Right cardiac atrium (tissue), 5 donors: ENCODE results near the gene RRN3. TPM values are rescaled to one million over a fixed set of nuclear protein-coding genes. Genes with fewer than 3 reads are reported as not detected.
A peak's percentile ranks its signal among the peaks of the same experiment; 100 is the strongest.
"Not testable (repeated sequence)": the region's sequence is repeated elsewhere in the genome, so short reads cannot be mapped to it uniquely, and the experiment has no call there.

Experiments
- ATAC-seq, 2 donors: fragments of 200-7000 bp; cut with Tn5 transposase; one replicate each; pipeline versions ENCODE4 v1.8.0 to v1.9.1; 2020; ENCODE audit warnings: moderate library complexity in 2 of 2, mild to moderate bottlenecking in 1 of 2
- DNase-seq, 3 donors: peaks; one replicate each; pipeline ENCODE4 v3.0.0-alpha.2; 2020
- H3K27ac ChIP-seq: one replicate; pipeline ENCODE4 v1.5.1; 2013; ENCODE audit warnings: mild to moderate bottlenecking, low read length, control low read depth, moderate library complexity
- H3K27me3 ChIP-seq: one replicate; pipeline ENCODE4 v1.6.1; 2013; ENCODE audit not compliant: control insufficient read depth, insufficient read depth
- H3K4me1 ChIP-seq: one replicate; pipeline ENCODE4 v1.6.1; 2013; ENCODE audit warnings: low read length; ENCODE audit not compliant: control insufficient read depth, insufficient read depth
- H3K4me3 ChIP-seq: one replicate; pipeline ENCODE4 v1.5.1; 2013; ENCODE audit warnings: low read length, control low read depth
- H3K9me3 ChIP-seq: one replicate; pipeline ENCODE4 v1.6.1; 2013; ENCODE audit warnings: low read length; ENCODE audit not compliant: control insufficient read depth
- WGBS: extraction: QIAGEN DNeasy Blood & Tissue Kit; methylation state at CpG from one replicate; pipeline ENCODE4 v1.1.7; 2013; 5-methylcytosine and 5-hydroxymethylcytosine counted together
- intact Hi-C, 4 donors: fragments of 100-400 bp; cut with DNase I; formaldehyde crosslinking; loops; one replicate each; pipeline versions ENCODE4 v1.11.0 to v1.14.0; 2022 to 2023
- long read RNA-seq, 4 donors: library from polyadenylated mRNA; unstranded; transcript quantifications; one replicate each; pipeline ENCODE4 v2.0.0, GENCODE V29; 2020 to 2021
- polyA plus RNA-seq: library from polyadenylated mRNA; stranded (reverse); fragments of 200-250 nt; gene quantifications from one replicate; pipeline ENCODE4 v1.2.3, GENCODE V29; 2013
- total RNA-seq, 4 donors: library from RNA; stranded (reverse); fragmentation: NEBNext Ultra II Directional; extraction: Animal tissue kit (Norgen Biotek cat#: 25700); gene quantifications; one replicate each; pipeline ENCODE4 v1.2.1, GENCODE V29; 2021
- donor health status: healthy with polysubstance abuse.
- donor health status: DM: no; HTN: yes; CAD: no.
- donor health status: DM: no; HTN: no; CAD: no.
- donor health status: DM: no; HTN: yes; CAD: no; lungs with severe emphysema.
- donor health status: DM: yes; HTN: yes; CAD: no.

The RRN3 gene
- total RNA-seq (10 to 100 TPM; 22.3 to 25.5 (median 24.0) TPM), polyA plus RNA-seq (13.1 TPM)
- long read RNA-seq, donor 1, transcript RRN3-201 (18 exons, 3,762 nt): major isoform, 29 of 48 reads
- long read RNA-seq, donor 1, transcript RRN3-203 (17 exons, 2,198 nt): minor isoform, 15 of 48 reads
- long read RNA-seq, donor 1, partial matches to known transcripts: 4 of 48 reads
- long read RNA-seq, donor 1, other reads (novel, unspliced or antisense): 0 of 48 reads
- long read RNA-seq, donor 2, transcript RRN3-203 (17 exons, 2,198 nt): minor isoform, 6 of 16 reads
- long read RNA-seq, donor 2, transcript RRN3-201 (18 exons, 3,762 nt): major isoform, 8 of 16 reads
- long read RNA-seq, donor 2, partial matches to known transcripts: 2 of 16 reads
- long read RNA-seq, donor 2, other reads (novel, unspliced or antisense): 0 of 16 reads
- long read RNA-seq, donor 3, transcript RRN3-203 (17 exons, 2,198 nt): minor isoform, 9 of 101 reads
- long read RNA-seq, donor 3, transcript RRN3-201 (18 exons, 3,762 nt): major isoform, 81 of 101 reads
- long read RNA-seq, donor 3, partial matches to known transcripts: 8 of 101 reads
- long read RNA-seq, donor 3, other reads (novel, unspliced or antisense): 3 of 101 reads
- long read RNA-seq, donor 4, transcript RRN3-201 (18 exons, 3,762 nt): major isoform, 19 of 22 reads
- long read RNA-seq, donor 4, partial matches to known transcripts: 0 of 22 reads
- long read RNA-seq, donor 4, other reads (novel, unspliced or antisense): 1 of 22 reads

DNA sequence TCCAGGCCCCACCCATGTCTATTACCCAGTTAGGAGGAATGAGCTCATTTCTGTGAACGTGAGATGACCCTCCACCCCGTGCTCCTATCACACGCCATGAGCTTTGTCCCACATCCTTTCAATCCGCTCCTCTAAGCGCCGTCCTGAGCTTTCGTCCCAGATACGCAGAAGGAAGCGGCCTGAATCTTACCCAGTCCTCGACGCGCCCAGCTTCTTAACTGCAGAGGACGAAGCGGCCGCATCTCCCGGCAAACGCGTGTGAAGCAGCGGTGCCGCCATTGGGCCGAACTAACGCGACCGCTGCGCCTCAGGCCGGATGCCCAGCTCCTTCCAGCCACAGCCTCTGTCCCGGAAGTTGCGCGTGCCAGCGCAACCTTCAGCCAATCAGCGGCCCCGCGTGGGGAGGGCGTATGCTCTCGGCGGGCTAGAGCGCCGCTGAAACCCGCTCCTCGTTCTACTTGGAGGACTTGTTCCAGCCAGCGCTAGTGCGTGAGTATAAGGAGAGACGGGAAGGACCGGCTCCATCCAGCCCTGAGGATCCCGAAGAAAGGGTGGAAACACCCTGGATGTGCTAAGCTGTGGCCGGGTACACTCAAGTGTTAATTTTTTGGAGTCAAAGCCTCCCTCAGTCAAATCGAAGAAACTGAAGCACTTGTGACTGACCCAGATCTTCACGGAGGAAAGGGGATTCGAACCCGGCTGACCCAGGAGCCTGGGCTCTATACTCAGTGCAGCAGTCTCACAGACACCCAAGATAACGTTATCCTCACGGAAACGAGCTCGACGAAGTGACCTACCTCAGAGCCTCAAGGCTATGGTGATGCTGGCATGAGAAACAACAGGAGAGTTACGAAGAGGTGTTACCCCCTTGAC, at the start of gene RRN3:
Gene RRN3 (minus strand): TSS at position 318 of the 873 bp plus-strand sequence. CDS start 39 bp downstream, at position 279.
- WGBS: 2% methylated on average over 53 of the region's 56 CpGs
- intact Hi-C loops, H3K9me3 ChIP-seq, H3K4me1 ChIP-seq, H3K27me3 ChIP-seq: not testable (repeated sequence)
- H3K27ac ChIP-seq: peak within 1 kb of the TSS; percentile 86
- ATAC-seq (peak; percentile 99 to 100), DNase-seq (peak; percentile 95 to 98 (median 98))
- H3K4me3 ChIP-seq: peak within 1 kb of the TSS; percentile 75

GRCh38 chr16:15143601-15144091, 49.6 kb upstream of the RRN3 start:
- peak overlapping the region; percentile 61 for H3K27ac ChIP-seq
- ATAC-seq (peak; percentile 3 to 7), DNase-seq (peak in 2 of 3 donors; percentile 25 to 63)
- H3K4me1 ChIP-seq, intact Hi-C loops, H3K27me3 ChIP-seq, H3K4me3 ChIP-seq, H3K9me3 ChIP-seq: not testable (repeated sequence)
- 28% methylated on average over 26 of the region's 26 CpGs for WGBS

DNA sequence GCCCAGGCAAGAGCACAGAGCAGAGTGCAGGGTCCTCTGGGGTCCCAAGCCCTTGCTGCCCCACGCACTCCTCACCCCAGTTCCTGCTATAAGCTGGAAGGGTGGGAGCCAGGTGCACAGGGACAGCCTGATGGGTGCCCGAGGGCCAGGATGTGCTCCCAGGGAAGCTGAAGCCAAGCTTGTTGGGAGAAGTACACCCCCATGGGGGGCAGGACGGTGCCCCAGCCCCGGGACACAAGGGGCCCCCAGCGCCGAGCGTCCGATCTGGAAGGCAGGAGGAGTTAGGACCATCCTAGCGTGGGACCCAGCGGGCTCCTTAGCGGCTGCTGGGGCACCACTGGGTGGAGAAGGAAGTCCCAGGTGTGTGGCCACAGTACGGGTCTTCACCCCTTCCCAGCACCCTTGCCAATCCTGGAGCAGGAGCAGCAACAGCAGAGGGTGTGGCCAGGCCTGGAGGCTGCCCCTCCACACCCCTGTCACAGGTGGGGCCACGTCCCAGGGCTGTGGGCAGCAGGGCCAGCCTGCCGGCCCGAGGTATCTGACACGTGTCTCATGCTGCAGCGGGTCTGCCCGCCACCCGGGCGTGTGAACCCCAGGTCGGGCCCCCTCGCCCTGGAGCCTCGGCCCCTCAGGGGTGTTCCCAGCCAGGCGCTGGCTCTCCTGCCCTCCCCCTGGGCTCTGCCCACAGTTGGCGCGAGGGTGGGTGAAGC, 49.0 kb upstream of the RRN3 start:
- 65% methylated on average over 21 of the region's 26 CpGs for WGBS
- ATAC-seq: peak; percentile 4 to 8
- intact Hi-C loops, DNase-seq, H3K27me3 ChIP-seq, H3K4me3 ChIP-seq, H3K9me3 ChIP-seq, H3K4me1 ChIP-seq, H3K27ac ChIP-seq: not testable (repeated sequence)

DNA sequence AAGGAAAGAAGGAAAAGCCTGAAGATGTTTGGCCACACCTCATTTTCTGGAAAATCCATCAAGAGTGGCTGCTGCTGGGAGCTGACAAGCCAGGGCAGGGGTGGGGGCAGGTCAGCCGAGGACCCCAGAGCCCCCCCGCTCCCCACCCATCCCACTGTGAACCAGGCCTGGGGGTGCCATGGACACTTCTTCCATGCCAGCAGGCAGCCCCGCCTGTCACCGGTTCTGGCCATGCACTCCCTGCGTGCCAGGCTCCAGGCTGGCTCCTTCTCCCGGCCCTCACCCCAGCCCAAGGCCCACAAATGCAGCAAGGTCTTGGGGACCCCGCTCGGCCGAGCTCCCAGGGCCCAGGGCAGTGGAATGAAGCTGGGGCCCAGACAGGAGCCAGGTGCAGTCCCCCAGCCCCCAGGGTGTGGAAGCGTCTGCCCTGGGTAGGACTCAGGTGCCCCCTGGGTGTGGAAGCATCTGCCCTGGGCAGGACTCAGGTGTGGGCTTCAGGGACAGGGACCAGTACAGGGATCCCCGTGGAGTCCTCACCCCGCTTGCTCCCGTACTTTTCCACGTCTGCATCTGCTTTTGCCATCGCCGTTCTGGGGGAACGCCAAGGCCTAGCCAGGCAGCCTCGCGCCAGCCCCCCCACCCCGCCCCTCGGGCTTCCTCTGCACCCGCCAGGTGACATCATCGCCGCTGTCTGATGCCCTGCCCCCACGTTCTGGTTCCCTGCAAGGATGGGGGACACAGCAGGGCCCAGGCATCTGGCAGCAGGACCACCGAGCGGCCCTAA, 48.2 kb upstream of the RRN3 start:
- DNase-seq, H3K27ac ChIP-seq, H3K4me1 ChIP-seq, intact Hi-C loops, H3K27me3 ChIP-seq, H3K9me3 ChIP-seq, H3K4me3 ChIP-seq: not testable (repeated sequence)
- ATAC-seq: peak in 1 of 2 donors; percentile 4
- 66% methylated on average over 22 of the region's 27 CpGs for WGBS

DNA sequence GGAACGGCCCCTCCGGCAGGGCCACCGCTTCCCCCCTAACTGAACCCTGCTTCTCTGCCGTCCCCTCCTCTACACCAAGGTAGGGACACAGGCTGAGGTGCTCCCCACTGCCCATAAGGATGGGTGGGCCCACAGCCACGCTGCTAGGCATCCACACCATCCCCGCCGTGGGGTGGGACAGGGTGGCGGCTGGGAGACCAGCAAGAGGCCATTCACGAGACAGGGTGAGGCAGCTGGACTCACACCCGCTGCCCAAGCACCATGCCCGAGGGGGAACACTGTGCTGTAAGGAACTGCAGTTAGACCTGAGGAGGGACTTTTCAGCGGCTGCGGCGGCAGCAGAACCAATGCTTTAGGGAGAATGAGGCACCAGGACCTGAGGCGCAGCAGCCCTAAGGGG, 47.5 kb upstream of the RRN3 start:
- no peak overlapping the region for H3K4me3 ChIP-seq
- H3K27ac ChIP-seq: no peak overlapping the region
- DNase-seq (peak in 1 of 3 donors; percentile 54), ATAC-seq (no peak)
- peaks cover 2% of the 10 kb centered on the region for H3K4me1 ChIP-seq
- no peaks in the 10 kb centered on the region for H3K9me3 ChIP-seq
- 87% methylated on average over 15 of the region's 15 CpGs for WGBS
- no peaks in the 10 kb centered on the region for H3K27me3 ChIP-seq
- intact Hi-C loops: no loop called here

GRCh38 chr16:15140444-15141365, 46.6 kb upstream of the RRN3 start:
- H3K4me1 ChIP-seq, intact Hi-C loops, H3K27me3 ChIP-seq, H3K27ac ChIP-seq, H3K9me3 ChIP-seq, H3K4me3 ChIP-seq: not testable (repeated sequence)
- WGBS: 76% methylated on average over 30 of the region's 30 CpGs
- ATAC-seq: peak; percentile 2 to 3
- peak in 2 of 3 donors; percentile 56 to 69 for DNase-seq

DNA sequence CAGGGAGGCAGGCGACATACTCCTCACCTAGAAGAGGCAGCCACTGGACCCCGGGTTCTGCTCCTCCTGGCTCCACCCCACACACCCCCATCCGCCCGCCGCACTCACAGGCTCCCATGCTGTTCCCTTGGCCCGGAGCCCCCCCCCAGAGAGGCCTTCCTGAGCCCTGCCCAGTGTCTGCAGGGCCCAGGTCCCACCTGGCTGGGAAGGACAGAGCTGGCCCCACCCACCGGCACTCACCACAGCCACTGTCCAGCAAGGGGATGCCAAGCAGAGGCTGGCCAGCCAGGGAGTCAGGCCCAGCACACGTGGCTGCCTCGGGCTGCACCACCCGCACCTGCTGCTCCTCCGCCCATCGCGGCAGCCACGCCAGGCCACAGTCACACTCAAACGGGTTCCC, 43.4 kb upstream of the RRN3 start:
- H3K4me3 ChIP-seq, ATAC-seq, H3K27ac ChIP-seq, H3K27me3 ChIP-seq, H3K4me1 ChIP-seq, intact Hi-C loops, H3K9me3 ChIP-seq: not testable (repeated sequence)
- peak in 1 of 3 donors; percentile 43 for DNase-seq
- WGBS: 75% methylated on average over 12 of the region's 15 CpGs

DNA sequence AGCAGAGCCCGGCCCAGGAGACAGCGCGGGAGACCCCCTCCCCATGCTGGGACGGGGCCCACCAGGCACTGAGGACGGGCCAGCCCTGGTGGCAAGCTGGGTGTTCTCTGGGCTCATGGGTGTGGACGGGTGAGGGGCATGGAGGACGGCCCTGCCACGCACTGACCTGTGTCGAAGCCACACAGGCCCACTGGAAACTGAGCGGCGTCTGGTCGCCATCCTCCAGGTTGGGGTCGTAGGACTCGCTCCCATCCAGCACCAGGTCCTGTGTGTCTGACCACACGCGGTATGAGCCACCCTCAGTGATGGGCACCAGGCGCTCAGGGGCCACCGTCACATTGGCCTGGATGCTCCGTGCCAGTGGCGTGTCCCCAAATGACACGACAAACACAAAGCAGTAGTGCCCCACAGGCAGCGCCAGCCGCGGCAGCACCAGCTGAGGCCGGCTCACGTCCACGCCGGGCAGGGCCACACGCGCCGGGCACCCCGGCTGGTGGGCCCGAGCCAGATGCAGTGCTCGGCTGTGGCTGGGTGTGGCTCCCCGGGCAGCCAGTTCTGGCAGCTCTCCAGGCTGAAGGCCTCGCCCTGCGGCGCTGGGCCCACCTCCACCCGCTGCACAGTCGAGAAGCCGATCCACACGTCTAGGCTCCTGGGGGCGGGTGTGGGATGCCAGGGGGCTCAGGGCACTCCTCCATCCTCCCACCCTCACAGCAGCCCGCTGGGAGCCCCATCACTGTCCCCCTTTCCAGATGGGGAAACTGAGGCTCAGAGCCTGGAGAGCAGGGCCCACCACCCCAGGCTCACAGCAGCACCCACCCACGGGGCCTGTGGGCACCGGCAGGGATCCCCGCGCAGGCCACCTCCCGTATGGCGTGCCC, 41.6 kb upstream of the RRN3 start:
- H3K4me1 ChIP-seq, H3K4me3 ChIP-seq, H3K27me3 ChIP-seq, H3K27ac ChIP-seq, intact Hi-C loops, H3K9me3 ChIP-seq: not testable (repeated sequence)
- WGBS: 91% methylated on average over 42 of the region's 50 CpGs
- ATAC-seq (peak; percentile 55 to 70), DNase-seq (peak in 2 of 3 donors; percentile 33 to 56)
